NCI-H1105 (cell line): ENCODE data around the gene ARHGAP8.
A peak's percentile ranks its signal among the peaks of the same experiment; 100 is the strongest.

Experiments
- DNase-seq: peaks from one replicate; lab custom pipeline; 2025; lab: John Stamatoyannopoulos, UW

ARHGAP8 gene

DNA sequence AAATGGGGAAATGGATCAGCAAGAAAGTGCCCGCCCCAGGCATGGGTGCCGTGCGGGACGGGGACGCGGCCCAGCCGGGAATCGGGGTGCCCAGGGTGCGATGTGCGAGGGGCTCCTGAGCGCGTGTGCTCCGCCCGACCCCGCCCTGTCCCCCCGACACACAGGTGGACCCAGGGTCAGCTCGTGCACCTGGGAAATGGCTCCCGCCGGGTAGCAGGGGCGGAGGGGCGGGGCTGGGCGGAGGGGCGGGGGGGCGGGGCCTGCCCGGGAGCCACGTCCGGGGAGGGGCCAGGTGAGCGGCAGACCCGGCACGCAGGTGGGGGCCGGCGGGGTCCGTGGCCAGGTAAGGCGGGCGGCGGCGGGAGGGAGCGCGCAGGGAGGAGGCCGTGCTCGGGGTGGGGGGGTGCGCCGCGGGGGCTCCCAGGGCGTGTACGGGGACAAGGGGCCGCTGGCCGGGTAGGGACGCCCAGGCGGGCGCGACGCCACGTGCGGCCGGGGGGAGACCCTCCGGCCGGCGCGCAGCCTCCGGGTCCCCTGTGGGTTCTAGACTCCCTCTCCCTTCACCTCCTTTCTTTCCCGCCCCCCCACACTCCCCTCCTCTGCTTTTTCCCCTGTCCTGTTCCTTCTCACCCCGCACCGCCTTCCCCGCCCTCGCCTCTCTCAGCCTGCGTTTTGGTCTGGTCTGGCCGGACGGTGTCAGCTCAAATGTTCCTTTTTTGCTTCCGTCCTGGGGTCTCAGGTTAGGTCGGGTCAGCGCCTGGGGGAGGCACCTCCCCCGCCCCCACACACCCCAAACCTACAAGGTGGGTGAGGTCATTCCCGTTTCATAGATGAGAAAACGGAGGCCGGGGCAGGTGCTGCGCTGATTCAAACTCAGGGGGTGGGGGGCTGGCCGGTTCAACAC is at the start of gene ARHGAP8:
Gene ARHGAP8 (plus strand): TSS at position 291 of the 904 bp plus-strand sequence. CDS start 33,953 bp downstream, outside the sequence.
- peak; percentile 63 for DNase-seq

- DNase-seq: no peak
These were observed 49.0 kb upstream of the ARHGAP8 start for GRCh38 chr22:44703255-44703870.

DNA sequence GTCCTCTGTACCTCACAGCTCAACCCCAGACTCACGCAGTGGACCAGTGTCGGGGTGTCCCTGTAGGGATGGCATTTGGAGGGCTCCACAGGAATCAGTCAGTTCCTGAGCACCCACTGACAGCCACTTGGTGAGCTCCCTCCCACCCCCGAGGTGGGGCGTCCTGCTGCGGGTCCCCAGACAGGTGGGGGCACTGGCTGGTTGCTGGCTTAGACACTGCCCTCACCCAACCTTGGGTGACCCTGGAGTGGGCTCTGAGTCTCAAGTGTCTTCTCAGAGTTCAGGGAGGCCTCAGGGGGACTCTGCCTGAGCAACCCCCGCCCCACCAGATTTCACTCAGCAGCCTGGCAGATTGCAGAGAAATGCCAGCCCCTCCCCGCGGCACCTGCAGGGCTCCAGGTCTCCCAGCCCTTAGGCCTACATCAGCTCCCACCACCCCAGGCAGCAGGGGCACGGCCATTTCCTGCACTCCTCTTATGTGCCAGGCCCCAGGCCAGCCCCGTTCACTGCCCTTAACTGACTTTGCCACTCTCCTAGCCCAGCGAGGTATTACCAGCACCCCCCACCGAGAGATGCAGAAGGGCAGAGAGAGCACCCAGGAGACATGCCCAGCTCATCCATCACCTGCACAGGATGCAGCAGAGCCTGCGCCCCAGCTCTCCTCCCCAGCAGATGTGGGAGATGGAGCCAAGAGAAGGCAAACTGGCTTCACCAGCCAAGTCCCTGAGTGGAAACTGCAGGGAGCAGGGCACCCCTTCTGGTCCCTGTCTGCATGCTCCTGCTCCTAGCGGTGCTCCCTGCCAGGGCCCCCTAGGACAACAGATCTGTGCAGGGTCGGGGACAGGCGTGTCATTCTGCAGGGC is 48.0 kb upstream of the ARHGAP8 start:
- no peak for DNase-seq

GRCh38 chr22:44705022-44705297 is 47.4 kb upstream of the ARHGAP8 start:
- no peak for DNase-seq

GRCh38 chr22:44706488-44706887 is 45.9 kb upstream of the ARHGAP8 start:
- DNase-seq: no peak

GRCh38 chr22:44707178-44707577 is 45.2 kb upstream of the ARHGAP8 start:
- DNase-seq: no peak

DNA sequence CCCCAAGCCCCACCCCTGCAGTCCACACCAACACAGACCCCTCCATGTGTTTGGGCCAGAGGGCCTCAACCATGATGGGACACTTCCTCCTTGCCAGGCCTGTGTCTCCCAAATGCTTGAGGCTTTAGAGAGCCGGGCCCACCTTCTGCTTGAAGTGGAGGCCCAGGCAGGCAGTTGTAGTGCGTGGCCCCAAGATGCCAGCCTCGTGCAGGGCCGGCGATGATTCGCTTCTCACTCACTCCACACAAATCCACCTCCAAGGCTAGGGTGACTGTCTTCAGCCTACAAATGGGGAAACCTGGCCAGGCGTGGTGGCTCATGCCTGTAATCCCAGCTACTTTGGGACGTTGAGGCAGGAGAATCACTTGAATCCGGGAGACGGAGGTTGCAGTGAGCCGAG is 44.6 kb upstream of the ARHGAP8 start:
- DNase-seq: no peak

GRCh38 chr22:44709881-44710392 is 42.4 kb upstream of the ARHGAP8 start:
- no peak for DNase-seq

GRCh38 chr22:44710474-44711240 is 41.7 kb upstream of the ARHGAP8 start:
- peak; percentile 57 for DNase-seq

GRCh38 chr22:44711241-44711560 is 41.2 kb upstream of the ARHGAP8 start:
- no peak for DNase-seq

- no peak for DNase-seq
These were observed 40.5 kb upstream of the ARHGAP8 start for GRCh38 chr22:44711690-44712555.

GRCh38 chr22:44712962-44713361 is 39.4 kb upstream of the ARHGAP8 start:
- DNase-seq: no peak

GRCh38 chr22:44714703-44715350 is 37.5 kb upstream of the ARHGAP8 start:
- no peak for DNase-seq

GRCh38 chr22:44718418-44718817 is 34.0 kb upstream of the ARHGAP8 start:
- DNase-seq: no peak

GRCh38 chr22:44719586-44720368 is 32.6 kb upstream of the ARHGAP8 start:
- no peak for DNase-seq

GRCh38 chr22:44721213-44721612 is 31.2 kb upstream of the ARHGAP8 start:
- DNase-seq: no peak

DNA sequence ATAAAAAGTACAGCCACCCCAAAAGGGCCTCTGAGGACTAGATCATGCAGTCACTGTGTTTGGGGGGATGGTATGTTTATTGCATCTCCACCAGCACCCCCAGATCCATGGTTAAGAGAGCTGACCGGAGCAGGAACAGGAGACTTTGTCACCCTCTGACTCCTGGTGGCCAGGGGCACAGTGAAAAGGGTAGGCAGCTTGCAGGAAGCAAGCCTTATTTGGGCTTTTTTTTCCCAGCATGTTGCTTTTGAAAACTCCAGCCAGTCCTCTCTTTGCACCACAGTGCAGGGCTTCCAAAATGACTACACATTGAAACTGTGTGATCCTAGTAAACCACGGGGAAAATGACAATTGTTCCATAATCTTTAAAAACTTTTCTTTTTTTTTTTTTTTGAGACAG is 29.8 kb upstream of the ARHGAP8 start:
- no peak for DNase-seq

- no peak for DNase-seq
These were observed 28.6 kb upstream of the ARHGAP8 start for GRCh38 chr22:44723801-44724200.

DNA sequence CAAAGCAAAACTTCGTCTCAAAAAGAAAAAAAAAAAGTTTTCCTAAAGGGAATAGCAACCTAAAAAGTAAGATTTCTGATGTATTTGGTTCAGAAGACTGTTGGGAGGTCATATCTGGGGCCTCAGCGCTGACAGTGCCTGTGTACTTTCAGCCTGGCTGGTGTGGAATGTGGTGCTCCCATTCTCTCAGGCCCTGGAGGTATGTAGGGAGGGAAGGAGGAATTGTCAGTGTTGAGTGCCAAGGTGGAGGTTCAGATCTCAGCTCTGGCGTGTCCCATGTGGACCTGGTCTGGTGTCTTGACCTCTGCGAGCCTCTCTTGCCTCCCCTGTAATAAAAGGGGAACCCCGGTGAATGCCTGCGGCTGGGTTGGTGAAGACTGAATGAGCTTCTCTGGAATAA is 28.0 kb upstream of the ARHGAP8 start:
- no peak for DNase-seq

DNA sequence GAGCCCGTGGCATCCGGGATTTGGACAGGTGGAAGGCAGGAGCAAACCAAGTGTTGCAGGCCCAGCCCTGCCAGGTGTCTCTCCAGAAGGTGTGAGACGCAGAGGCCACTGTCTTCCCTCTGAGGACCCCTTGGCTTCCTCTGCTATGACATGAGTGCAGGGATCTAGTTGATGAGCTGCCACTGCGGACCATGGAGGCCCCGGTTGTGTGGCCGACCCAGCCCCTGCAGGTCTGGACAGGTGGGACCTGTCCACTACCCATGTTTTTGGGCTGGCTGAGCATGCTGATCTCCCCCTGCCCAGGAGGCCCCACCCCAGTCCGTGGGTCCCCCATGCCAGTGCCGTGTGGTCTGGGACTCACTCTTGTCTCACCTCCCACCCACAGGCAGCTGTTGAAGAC is 27.5 kb upstream of the ARHGAP8 start:
- DNase-seq: no peak
